SK-N-SH (cell line): ENCODE results near the gene AXL.

Experiments
- CTCF ChIP-seq: fragments of 200-600 bp; sonication (generic); IDR thresholded peaks from 2 replicates; pipeline ENCODE4 v1.6.1; 2017; ENCODE audit warnings: antibody characterized with exemption, mild to moderate bottlenecking, moderate library complexity
- EP300 ChIP-seq, 2 experiments: IDR thresholded peaks; 2 replicates each; pipeline versions ENCODE4 v1.4.0 to v1.6.1; 2012; ENCODE audit warnings: borderline replicate concordance in 1 of 2, low read depth in 1 of 2, low read length in 1 of 2
- FOXM1 ChIP-seq: IDR thresholded peaks from 2 replicates; pipeline ENCODE4 v1.4.0; 2012; ENCODE audit warnings: low read depth, mild to moderate bottlenecking
- POLR2AphosphoS5 ChIP-seq: IDR thresholded peaks from 2 replicates; pipeline ENCODE4 v1.6.1; 2012; ENCODE audit warnings: low read depth, low read length
- RAD21 ChIP-seq: IDR thresholded peaks from 2 replicates; pipeline ENCODE4 v1.6.1; 2012; ENCODE audit warnings: mild to moderate bottlenecking, low read length
- RCOR1 ChIP-seq: fragments of 150-350 bp; IDR thresholded peaks from 2 replicates; pipeline ENCODE4 v1.6.1; 2017; ENCODE audit warnings: antibody characterized with exemption, low read length

- TF ChIP-seq POLR2AphosphoS5, result no peak
- no peak for TF ChIP-seq CTCF
- TF ChIP-seq RAD21, result no peak
- no peak for TF ChIP-seq EP300 (IDR thresholded peaks at IDR 0.05; ENCODE audit: borderline replicate concordance in 1 of 2, low read depth in 1 of 2, low read length in 1 of 2)
- TF ChIP-seq RCOR1, result no peak
- TF ChIP-seq FOXM1, result no peak
Measured at GRCh38 chr19:41244117-41244516, 25.1 kb downstream of the AXL start.
